ENCODE data around the gene DIO3.

The DIO3 gene

DNA sequence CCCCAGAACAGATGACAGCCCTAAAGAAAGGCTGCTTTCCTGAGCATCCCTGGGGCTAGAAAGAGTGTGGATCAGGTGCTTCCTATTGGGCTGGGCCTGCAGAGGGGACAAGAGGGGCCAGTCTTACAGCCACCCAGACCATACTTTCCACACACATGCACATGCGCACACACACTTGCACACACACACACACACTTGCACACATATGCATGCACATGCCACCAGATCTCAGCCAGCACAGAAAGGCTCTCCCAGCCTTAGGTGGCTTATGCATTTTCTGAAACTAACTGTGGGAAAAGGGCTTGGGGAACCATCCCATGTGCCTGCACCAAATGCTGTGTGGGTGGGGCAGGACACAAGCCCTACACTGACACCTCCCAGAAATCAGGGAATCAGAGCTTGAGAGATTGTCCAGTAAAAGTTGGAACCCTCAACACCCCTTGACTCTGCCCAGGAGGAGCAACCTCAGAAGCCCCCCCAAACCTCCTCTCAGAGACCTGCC is 2.5 kb upstream of the DIO3 start:
- TF ChIP-seq, protein P1, sequence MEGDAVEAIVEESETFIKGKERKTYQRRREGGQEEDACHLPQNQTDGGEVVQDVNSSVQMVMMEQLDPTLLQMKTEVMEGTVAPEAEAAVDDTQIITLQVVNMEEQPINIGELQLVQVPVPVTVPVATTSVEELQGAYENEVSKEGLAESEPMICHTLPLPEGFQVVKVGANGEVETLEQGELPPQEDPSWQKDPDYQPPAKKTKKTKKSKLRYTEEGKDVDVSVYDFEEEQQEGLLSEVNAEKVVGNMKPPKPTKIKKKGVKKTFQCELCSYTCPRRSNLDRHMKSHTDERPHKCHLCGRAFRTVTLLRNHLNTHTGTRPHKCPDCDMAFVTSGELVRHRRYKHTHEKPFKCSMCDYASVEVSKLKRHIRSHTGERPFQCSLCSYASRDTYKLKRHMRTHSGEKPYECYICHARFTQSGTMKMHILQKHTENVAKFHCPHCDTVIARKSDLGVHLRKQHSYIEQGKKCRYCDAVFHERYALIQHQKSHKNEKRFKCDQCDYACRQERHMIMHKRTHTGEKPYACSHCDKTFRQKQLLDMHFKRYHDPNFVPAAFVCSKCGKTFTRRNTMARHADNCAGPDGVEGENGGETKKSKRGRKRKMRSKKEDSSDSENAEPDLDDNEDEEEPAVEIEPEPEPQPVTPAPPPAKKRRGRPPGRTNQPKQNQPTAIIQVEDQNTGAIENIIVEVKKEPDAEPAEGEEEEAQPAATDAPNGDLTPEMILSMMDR (IDR thresholded peaks at IDR 0.05; ENCODE audit: low read depth, low read length, missing control alignments), result no peak
- DNase-seq (ENCODE audit: extremely low read depth, low read depth), result no peak

DNA sequence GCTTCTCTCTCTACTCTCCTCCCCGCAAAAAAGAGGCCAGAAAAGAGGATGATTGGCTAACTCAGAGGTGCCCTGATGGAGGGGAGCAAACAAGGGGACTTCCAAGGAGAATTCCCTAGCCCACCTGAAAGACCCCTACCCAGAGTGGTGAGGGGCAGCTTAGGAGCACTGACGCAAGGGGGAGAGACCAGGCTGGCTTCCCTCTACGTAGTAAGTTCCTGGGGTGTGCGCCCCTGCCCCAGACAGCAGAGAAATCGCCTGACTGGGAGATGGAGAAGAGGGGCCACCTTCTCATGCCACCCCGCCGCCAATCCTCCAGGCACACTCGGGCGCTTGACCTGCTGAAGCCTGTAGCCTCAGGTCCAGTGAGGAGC is 2.1 kb upstream of the DIO3 start:
- TF ChIP-seq, protein P1 (IDR thresholded peaks at IDR 0.05; ENCODE audit: low read depth, low read length, missing control alignments), result no peak
- H3K4me3 ChIP-seq (replicated peaks; ENCODE audit: low read depth, low read length), result no peak overlapping the region
- DNase-seq (ENCODE audit: extremely low read depth, low read depth), result no peak

More for the DNA sequence above, 2.5 kb upstream of the DIO3 start:
- no peak overlapping the region for H3K4me3 ChIP-seq (replicated peaks; ENCODE audit: low read depth, low read length)

DNA sequence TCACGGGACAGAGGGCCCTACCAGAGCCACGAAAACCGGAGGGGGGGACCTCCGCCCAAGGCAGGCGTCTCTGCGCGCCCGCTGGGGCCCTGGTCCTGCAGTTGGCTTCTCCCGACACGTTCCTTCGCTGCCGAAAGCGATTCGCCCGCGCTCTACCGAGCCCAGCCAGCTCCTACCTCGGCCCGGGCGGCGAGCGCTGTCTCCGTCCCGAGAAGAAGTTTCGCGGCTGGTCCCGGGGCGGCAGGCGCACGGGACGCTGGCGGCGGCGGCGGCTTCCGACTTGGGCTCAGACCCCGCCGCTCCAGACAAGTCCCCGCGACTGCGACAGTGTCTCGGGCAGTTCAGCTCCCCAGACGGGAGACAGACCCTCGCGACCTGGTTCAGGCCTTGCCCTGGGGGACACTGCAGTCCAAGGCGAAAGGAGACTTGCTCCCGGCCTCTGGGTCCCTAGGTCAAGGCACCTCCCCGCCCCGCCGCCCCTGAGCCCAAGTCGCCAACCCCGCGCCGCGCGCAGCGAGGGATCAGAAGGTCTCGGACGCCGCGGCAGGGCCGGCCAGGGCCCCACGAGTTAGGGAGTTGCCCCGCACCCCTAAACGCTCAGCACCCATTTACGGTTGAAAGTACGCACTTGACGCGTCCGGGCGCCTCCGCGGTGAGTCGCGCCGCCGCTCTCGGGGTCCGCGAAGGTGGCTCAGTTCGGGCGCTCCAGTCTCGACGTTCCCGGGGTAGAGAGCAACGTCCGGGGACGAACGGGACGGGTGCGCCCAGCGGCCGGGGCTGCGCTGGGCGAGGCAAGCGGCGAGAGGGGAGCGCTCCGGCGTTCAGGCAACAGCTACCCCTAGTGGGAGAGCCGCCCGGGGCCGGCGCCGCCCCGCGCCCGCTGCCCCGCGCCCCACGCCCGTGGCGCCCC is 1.4 kb upstream of the DIO3 start:
- no peak overlapping the region for H3K4me3 ChIP-seq (replicated peaks; ENCODE audit: low read depth, low read length)
- DNase-seq (ENCODE audit: extremely low read depth, low read depth), result no peak
- TF ChIP-seq, protein P1 (IDR thresholded peaks at IDR 0.05; ENCODE audit: low read depth, low read length, missing control alignments), result no peak

DNA sequence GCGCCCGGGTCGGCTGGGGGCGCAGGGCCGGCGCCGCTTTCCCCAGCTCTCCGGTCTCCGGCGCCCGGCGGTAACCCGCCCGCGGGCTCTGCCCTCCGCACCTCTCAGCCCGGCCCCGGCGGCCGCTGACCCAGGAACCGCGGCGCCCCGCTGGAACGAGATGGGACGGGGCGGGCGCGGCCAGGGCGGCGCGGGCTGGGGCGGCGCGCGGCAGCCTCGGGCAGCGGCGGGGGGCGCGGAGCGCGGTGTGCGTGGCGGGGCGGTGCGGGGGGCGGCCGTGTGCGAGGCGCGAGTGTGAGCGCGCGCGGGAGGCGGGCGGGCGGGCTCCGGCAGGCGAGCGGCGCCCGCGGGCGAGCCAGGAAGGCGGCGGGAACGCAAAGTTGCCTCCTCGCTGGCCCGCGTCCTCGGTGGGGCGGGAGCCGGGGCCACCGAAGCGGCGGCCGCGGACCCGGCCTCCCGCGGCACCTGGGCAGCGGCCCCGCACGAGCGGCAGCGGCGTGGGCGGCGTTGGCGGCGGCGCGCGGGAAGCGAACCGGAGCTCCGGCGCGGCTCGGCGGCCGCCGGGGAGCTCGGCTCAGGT is 671 bp upstream of the DIO3 start:
- H3K4me3 ChIP-seq (replicated peaks; ENCODE audit: low read depth, low read length), result no peak overlapping the region
- no peak for DNase-seq (ENCODE audit: extremely low read depth, low read depth)
- TF ChIP-seq, protein P1 (IDR thresholded peaks at IDR 0.05; ENCODE audit: low read depth, low read length, missing control alignments), result no peak

DNA sequence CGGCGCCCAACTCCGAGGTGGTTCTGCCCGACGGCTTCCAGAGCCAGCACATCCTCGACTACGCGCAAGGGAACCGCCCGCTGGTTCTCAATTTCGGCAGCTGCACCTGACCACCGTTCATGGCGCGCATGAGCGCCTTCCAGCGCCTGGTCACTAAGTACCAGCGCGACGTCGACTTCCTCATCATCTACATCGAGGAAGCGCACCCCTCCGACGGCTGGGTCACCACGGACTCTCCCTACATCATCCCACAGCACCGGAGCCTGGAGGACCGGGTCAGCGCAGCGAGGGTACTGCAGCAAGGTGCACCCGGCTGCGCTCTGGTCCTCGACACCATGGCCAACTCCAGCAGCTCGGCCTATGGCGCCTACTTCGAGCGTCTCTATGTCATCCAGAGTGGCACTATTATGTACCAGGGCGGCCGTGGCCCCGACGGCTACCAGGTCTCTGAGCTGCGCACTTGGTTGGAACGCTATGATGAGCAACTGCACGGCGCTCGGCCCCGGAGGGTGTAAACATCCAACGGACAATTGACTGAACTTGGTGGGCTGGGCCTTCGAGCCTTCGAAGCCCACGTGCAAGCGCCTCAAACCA is 699 bp downstream of the DIO3 start:
- no peak overlapping the region for H3K4me3 ChIP-seq (replicated peaks; ENCODE audit: low read depth, low read length)
- no peak for DNase-seq (ENCODE audit: extremely low read depth, low read depth)
- TF ChIP-seq, protein P1 (IDR thresholded peaks at IDR 0.05; ENCODE audit: low read depth, low read length, missing control alignments), result no peak

DNA sequence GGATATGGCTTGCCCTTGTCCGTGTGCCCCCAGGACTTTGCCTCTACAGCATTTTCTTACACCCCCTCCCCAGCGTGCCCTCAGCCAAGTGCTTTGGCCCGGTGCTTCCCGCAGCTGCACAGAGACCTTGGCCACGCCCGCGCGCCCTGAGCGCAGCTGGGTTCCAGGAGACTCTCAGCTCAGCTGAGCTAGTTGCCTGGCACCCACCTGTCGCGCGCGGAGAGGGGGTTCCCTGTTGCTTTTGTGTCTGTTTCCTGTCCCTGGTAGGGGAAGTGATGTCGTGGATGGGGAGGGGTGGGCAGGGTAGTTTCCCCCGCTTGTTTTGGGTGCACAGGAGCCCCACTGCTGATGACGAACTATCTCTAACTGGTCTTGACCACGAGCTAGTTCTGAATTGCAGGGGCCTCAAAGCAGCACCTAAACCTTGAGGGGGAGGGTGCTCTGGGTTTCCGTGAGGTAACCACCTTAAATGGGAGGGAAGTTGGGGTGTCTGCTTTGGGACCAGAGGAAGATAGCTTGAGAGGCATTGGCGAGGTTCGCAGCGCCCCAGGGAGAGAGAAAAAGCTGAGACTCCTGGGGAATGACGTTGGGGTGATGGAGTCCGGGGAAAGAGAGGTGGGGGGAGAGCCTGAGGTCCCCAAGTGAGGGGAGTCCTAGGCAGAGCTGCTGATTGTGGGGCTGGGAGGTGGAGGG is 1.5 kb downstream of the DIO3 start:
- DNase-seq (ENCODE audit: extremely low read depth, low read depth), result no peak
- no peak overlapping the region for H3K4me3 ChIP-seq (replicated peaks; ENCODE audit: low read depth, low read length)
- TF ChIP-seq, protein P1 (IDR thresholded peaks at IDR 0.05; ENCODE audit: low read depth, low read length, missing control alignments), result no peak

All from HFF-Myc (cell line).